HEK293 (cell line): ENCODE data around the gene NLRP6.
A peak's percentile ranks its signal among the peaks of the same experiment; 100 is the strongest.

ENCODE experiments used
- CTCF ChIA-PET: fragments of 350-600 bp; formaldehyde crosslinking; extraction: SDS; loops from one replicate; lab custom pipeline; 2021; ENCODE audit warnings: antibody characterized with exemption; lab: Yijun Ruan, JAX
- POLR2A ChIA-PET: fragments of 300-600 bp; formaldehyde crosslinking; extraction: SDS; loops from one replicate; lab custom pipeline; 2020; ENCODE audit warnings: antibody characterized with exemption, inconsistent platforms; lab: Yijun Ruan, JAX
- H3K27ac ChIP-seq: fragments of 200-500 bp; sonication (Bioruptor generic); 2 replicates; pipeline ENCODE4 v1.5.1; 2014; ENCODE audit warnings: low read depth, low read length, control low read depth, inconsistent platforms; ENCODE audit errors: extremely low read depth
- H3K36me3 ChIP-seq, 2 experiments: fragments of 200-500 bp in 1 of 2; sonication (Bioruptor generic) in 1 of 2; 1 replicate in 1 of 2; 2 replicates in 1 of 2; pipeline ENCODE4 v1.5.1; 2014 to 2017; ENCODE audit warnings: inconsistent platforms in 2 of 2, low read length in 2 of 2; ENCODE audit not compliant: control insufficient read depth in 2 of 2, insufficient read depth in 1 of 2
- H3K4me1 ChIP-seq: fragments of 200-500 bp; sonication (Bioruptor generic); 2 replicates; pipeline ENCODE4 v1.5.1; 2014; ENCODE audit warnings: mild to moderate bottlenecking, low read length, inconsistent platforms; ENCODE audit not compliant: control insufficient read depth, insufficient read depth
- H3K4me3 ChIP-seq: 2 replicates; pipeline ENCODE4 v1.5.1; 2011; ENCODE audit warnings: low read depth, mild to moderate bottlenecking, control low read depth, low read length, moderate library complexity
- H3K9me3 ChIP-seq: fragments of 200-500 bp; sonication (Bioruptor generic); 2 replicates; pipeline ENCODE4 v1.5.1; 2014; ENCODE audit warnings: low read depth, low read length, inconsistent platforms; ENCODE audit not compliant: control insufficient read depth, insufficient read depth
- GLIS1 ChIP-seq: fragments of 450-650 bp; formaldehyde crosslinking; IDR thresholded peaks from 2 replicates; pipeline ENCODE4 v1.5.1; 2016; ENCODE audit warnings: missing biosample characterization, missing genetic modification characterization
- GLIS2 ChIP-seq: fragments of 450-650 bp; formaldehyde crosslinking; IDR thresholded peaks from 2 replicates; pipeline ENCODE4 v1.5.1; 2016; ENCODE audit warnings: missing biosample characterization, missing genetic modification characterization
- HOXA7 ChIP-seq: sonication (generic); formaldehyde crosslinking; IDR thresholded peaks from 2 replicates; pipeline ENCODE4 v1.8.1; 2022; ENCODE audit warnings: missing genetic modification reagents, borderline replicate concordance
- KLF8 ChIP-seq: fragments of 450-650 bp; formaldehyde crosslinking; IDR thresholded peaks from 2 replicates; pipeline ENCODE4 v1.5.1; 2016; ENCODE audit warnings: missing biosample characterization, missing genetic modification characterization
- SALL2 ChIP-seq: fragments of 450-650 bp; formaldehyde crosslinking; IDR thresholded peaks from 2 replicates; pipeline ENCODE4 v1.5.0; 2017; ENCODE audit warnings: missing biosample characterization, mild to moderate bottlenecking, missing genetic modification characterization, borderline replicate concordance
- TCF7L2 ChIP-seq: IDR thresholded peaks from 2 replicates; pipeline ENCODE4 v1.6.1; 2011; ENCODE audit warnings: low read depth, mild to moderate bottlenecking, inconsistent platforms, low read length, moderate library complexity, borderline replicate concordance
- ZBTB1 ChIP-seq: fragments of 450-650 bp; formaldehyde crosslinking; IDR thresholded peaks from 2 replicates; pipeline ENCODE4 v1.5.1; 2016; ENCODE audit warnings: missing biosample characterization, missing genetic modification characterization
- ZBTB10 ChIP-seq: fragments of 450-650 bp; formaldehyde crosslinking; IDR thresholded peaks from 2 replicates; pipeline ENCODE4 v1.5.1; 2016; ENCODE audit warnings: missing biosample characterization, missing genetic modification characterization
- ZFP69B ChIP-seq: fragments of 450-650 bp; formaldehyde crosslinking; IDR thresholded peaks from 2 replicates; pipeline ENCODE4 v1.5.1; 2016; ENCODE audit warnings: missing biosample characterization, missing genetic modification characterization
- ZIC2 ChIP-seq: fragments of 450-650 bp; formaldehyde crosslinking; IDR thresholded peaks from 2 replicates; pipeline ENCODE4 v1.5.1; 2016; ENCODE audit warnings: missing biosample characterization, missing genetic modification characterization
- ZNF138 ChIP-seq: fragments of 450-650 bp; formaldehyde crosslinking; IDR thresholded peaks from 2 replicates; pipeline ENCODE4 v1.5.1; 2016; ENCODE audit warnings: missing biosample characterization, missing genetic modification characterization, borderline replicate concordance
- ZNF174 ChIP-seq: fragments of 450-650 bp; formaldehyde crosslinking; IDR thresholded peaks from 2 replicates; pipeline ENCODE4 v1.5.0; 2017; ENCODE audit warnings: missing biosample characterization, mild to moderate bottlenecking, missing genetic modification characterization
- ZNF473 ChIP-seq: fragments of 450-650 bp; formaldehyde crosslinking; IDR thresholded peaks from 2 replicates; pipeline ENCODE4 v1.5.1; 2017; ENCODE audit warnings: missing biosample characterization, missing genetic modification characterization
- ZNF501 ChIP-seq: fragments of 450-650 bp; formaldehyde crosslinking; IDR thresholded peaks from 2 replicates; pipeline ENCODE4 v1.5.1; 2016; ENCODE audit warnings: missing biosample characterization, missing genetic modification characterization
- ZNF529 ChIP-seq: fragments of 450-650 bp; formaldehyde crosslinking; IDR thresholded peaks from 2 replicates; pipeline ENCODE4 v1.5.1; 2017; ENCODE audit warnings: missing genetic modification characterization, missing biosample characterization; ENCODE audit not compliant: insufficient replicate concordance
- ZNF626 ChIP-seq: fragments of 450-650 bp; sonication (Bioruptor Pico); formaldehyde crosslinking; IDR thresholded peaks from 2 replicates; pipeline ENCODE4 v1.5.1; 2018; ENCODE audit warnings: missing biosample characterization, missing genetic modification characterization, inconsistent platforms
- ZSCAN23 ChIP-seq: fragments of 450-650 bp; formaldehyde crosslinking; IDR thresholded peaks from 2 replicates; pipeline ENCODE4 v1.5.1; 2016; ENCODE audit warnings: missing biosample characterization, missing genetic modification characterization
- ZXDB ChIP-seq: fragments of 450-650 bp; formaldehyde crosslinking; IDR thresholded peaks from 2 replicates; pipeline ENCODE4 v1.5.1; 2016; ENCODE audit warnings: missing biosample characterization, missing genetic modification characterization
- TF ChIP-seq, protein P1 (sequence below): fragments of 450-650 bp; formaldehyde crosslinking; IDR thresholded peaks from 2 replicates; pipeline ENCODE4 v1.5.1; 2016; ENCODE audit warnings: missing biosample characterization, missing genetic modification characterization
- TF ChIP-seq, protein P2 (sequence below): fragments of 450-650 bp; formaldehyde crosslinking; IDR thresholded peaks from 2 replicates; pipeline ENCODE4 v1.5.1; 2016; ENCODE audit warnings: missing biosample characterization, missing genetic modification characterization, borderline replicate concordance
- TF ChIP-seq, protein P3 (sequence below): fragments of 450-650 bp; formaldehyde crosslinking; IDR thresholded peaks from 2 replicates; pipeline ENCODE4 v1.5.1; 2016; ENCODE audit warnings: missing biosample characterization, missing genetic modification characterization

NLRP6 gene

GRCh38 chr11:284105-285020 is 6.2 kb downstream of the NLRP6 start:
- TF ChIP-seq GLIS2 (tag by site-specific recombination) (peak; percentile 21; the same call in 1 of the 2 replicates), GLIS1 (tag by site-specific recombination) (peak; percentile 15; the same call in 1 of the 2 replicates), ZNF473 (no peak)
- Histone ChIP-seq H3K9me3 (no peaks in the 10 kb centered on the region), H3K4me3 (no peak overlapping the region), H3K27ac (no peak overlapping the region), H3K36me3 (no peaks in the 10 kb centered on the region), H3K4me1 (no peaks in the 10 kb centered on the region)
- POLR2A ChIA-PET, result no interaction called here
- CTCF ChIA-PET, result interaction anchor here (0.7 to 1.8 kb wide), 2 partner anchors 21 to 39 kb away, joined by 5 read pairs; no protein-coding TSS in a partner anchor

GRCh38 chr11:285021-285893 is 7.0 kb downstream of the NLRP6 start:
- H3K9me3 ChIP-seq, result no peaks in the 10 kb centered on the region
- H3K4me1 ChIP-seq, result no peaks in the 10 kb centered on the region
- H3K4me3 ChIP-seq, result no peak overlapping the region
- ChIA-PET POLR2A (no interaction called here), CTCF (interaction anchor here (0.7 kb wide), 1 partner anchor 40 kb away, joined by 5 read pairs; no protein-coding TSS in a partner anchor)
- H3K36me3 ChIP-seq, result no peaks in the 10 kb centered on the region
- H3K27ac ChIP-seq, result no peak overlapping the region
- no peak for TF ChIP-seq ZFP69B (tag by site-specific recombination)
- no peak for TF ChIP-seq ZBTB1 (tag by site-specific recombination)
- TF ChIP-seq ZIC2 (tag by site-specific recombination), result no peak
- no peak for TF ChIP-seq ZSCAN23 (tag by site-specific recombination)
- TF ChIP-seq, protein P1, sequence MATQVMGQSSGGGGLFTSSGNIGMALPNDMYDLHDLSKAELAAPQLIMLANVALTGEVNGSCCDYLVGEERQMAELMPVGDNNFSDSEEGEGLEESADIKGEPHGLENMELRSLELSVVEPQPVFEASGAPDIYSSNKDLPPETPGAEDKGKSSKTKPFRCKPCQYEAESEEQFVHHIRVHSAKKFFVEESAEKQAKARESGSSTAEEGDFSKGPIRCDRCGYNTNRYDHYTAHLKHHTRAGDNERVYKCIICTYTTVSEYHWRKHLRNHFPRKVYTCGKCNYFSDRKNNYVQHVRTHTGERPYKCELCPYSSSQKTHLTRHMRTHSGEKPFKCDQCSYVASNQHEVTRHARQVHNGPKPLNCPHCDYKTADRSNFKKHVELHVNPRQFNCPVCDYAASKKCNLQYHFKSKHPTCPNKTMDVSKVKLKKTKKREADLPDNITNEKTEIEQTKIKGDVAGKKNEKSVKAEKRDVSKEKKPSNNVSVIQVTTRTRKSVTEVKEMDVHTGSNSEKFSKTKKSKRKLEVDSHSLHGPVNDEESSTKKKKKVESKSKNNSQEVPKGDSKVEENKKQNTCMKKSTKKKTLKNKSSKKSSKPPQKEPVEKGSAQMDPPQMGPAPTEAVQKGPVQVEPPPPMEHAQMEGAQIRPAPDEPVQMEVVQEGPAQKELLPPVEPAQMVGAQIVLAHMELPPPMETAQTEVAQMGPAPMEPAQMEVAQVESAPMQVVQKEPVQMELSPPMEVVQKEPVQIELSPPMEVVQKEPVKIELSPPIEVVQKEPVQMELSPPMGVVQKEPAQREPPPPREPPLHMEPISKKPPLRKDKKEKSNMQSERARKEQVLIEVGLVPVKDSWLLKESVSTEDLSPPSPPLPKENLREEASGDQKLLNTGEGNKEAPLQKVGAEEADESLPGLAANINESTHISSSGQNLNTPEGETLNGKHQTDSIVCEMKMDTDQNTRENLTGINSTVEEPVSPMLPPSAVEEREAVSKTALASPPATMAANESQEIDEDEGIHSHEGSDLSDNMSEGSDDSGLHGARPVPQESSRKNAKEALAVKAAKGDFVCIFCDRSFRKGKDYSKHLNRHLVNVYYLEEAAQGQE (tag by site-specific recombination), result no peak
- TF ChIP-seq, protein P2, sequence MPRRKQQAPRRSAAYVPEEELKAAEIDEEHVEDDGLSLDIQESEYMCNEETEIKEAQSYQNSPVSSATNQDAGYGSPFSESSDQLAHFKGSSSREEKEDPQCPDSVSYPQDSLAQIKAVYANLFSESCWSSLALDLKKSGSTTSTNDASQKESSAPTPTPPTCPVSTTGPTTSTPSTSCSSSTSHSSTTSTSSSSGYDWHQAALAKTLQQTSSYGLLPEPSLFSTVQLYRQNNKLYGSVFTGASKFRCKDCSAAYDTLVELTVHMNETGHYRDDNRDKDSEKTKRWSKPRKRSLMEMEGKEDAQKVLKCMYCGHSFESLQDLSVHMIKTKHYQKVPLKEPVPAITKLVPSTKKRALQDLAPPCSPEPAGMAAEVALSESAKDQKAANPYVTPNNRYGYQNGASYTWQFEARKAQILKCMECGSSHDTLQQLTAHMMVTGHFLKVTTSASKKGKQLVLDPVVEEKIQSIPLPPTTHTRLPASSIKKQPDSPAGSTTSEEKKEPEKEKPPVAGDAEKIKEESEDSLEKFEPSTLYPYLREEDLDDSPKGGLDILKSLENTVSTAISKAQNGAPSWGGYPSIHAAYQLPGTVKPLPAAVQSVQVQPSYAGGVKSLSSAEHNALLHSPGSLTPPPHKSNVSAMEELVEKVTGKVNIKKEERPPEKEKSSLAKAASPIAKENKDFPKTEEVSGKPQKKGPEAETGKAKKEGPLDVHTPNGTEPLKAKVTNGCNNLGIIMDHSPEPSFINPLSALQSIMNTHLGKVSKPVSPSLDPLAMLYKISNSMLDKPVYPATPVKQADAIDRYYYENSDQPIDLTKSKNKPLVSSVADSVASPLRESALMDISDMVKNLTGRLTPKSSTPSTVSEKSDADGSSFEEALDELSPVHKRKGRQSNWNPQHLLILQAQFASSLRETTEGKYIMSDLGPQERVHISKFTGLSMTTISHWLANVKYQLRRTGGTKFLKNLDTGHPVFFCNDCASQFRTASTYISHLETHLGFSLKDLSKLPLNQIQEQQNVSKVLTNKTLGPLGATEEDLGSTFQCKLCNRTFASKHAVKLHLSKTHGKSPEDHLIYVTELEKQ (tag by site-specific recombination), result no peak
- no peak for TF ChIP-seq ZNF138 (tag by site-specific recombination)
- TF ChIP-seq ZNF501 (tag by site-specific recombination), result no peak
- TF ChIP-seq, protein P3, sequence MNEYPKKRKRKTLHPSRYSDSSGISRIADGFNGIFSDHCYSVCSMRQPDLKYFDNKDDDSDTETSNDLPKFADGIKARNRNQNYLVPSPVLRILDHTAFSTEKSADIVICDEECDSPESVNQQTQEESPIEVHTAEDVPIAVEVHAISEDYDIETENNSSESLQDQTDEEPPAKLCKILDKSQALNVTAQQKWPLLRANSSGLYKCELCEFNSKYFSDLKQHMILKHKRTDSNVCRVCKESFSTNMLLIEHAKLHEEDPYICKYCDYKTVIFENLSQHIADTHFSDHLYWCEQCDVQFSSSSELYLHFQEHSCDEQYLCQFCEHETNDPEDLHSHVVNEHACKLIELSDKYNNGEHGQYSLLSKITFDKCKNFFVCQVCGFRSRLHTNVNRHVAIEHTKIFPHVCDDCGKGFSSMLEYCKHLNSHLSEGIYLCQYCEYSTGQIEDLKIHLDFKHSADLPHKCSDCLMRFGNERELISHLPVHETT (tag by site-specific recombination), result no peak
- no peak for TF ChIP-seq HOXA7 (CRISPR knock-in tag)
- no peak for TF ChIP-seq KLF8 (tag by site-specific recombination)
- TF ChIP-seq ZXDB (tag by site-specific recombination), result no peak
- TF ChIP-seq ZNF174 (tag by site-specific recombination), result no peak
- TF ChIP-seq ZBTB10 (tag by site-specific recombination), result no peak
- no peak for TF ChIP-seq TCF7L2
- TF ChIP-seq ZNF529 (tag by site-specific recombination), result no peak
- no peak for TF ChIP-seq ZNF626 (tag by site-specific recombination)
- TF ChIP-seq SALL2, result no peak
